A673 (cell line): ENCODE results near the gene BABAM2.

ENCODE experiments used
- CTCF ChIP-seq: fragments of 300-800, 200-600 bp; sonication (generic); conservative IDR thresholded peaks from 2 replicates; pipeline ENCODE4 v1.5.1; 2017; ENCODE audit warnings: low read depth, mild to moderate bottlenecking, antibody characterized with exemption, low read length, moderate library complexity, mixed read lengths
- EZH2 ChIP-seq: fragments of 200-600 bp; sonication (generic); IDR thresholded peaks from 2 replicates; pipeline ENCODE4 v1.6.1; 2017; ENCODE audit warnings: borderline replicate concordance, low read depth, mild to moderate bottlenecking, mixed read lengths, antibody characterized with exemption, low read length; ENCODE audit not compliant: poor library complexity, severe bottlenecking

- TF ChIP-seq EZH2: no peak
- TF ChIP-seq CTCF: no peak
Observed at GRCh38 chr2:28002181-28002580, 111.7 kb downstream of the BABAM2 start.
